Ishikawa (cell line): Measurements from ENCODE around the gene PALM3.

Experiments
- CEBPB ChIP-seq: IDR thresholded peaks from 2 replicates; pipeline ENCODE4 v1.6.1; 2012
- EP300 ChIP-seq: IDR thresholded peaks from 2 replicates; pipeline ENCODE4 v1.6.1; 2012; ENCODE audit warnings: borderline replicate concordance
- MAX ChIP-seq: IDR thresholded peaks from 2 replicates; pipeline ENCODE4 v1.6.1; 2012
- REST ChIP-seq: IDR thresholded peaks from 2 replicates; pipeline ENCODE4 v1.6.1; 2012; ENCODE audit warnings: low read depth, mild to moderate bottlenecking
- TAF1 ChIP-seq: IDR thresholded peaks from 2 replicates; pipeline ENCODE4 v1.6.1; 2012; ENCODE audit warnings: low read depth, mild to moderate bottlenecking

GRCh38 chr19:14093117-14093823, 31.4 kb upstream of the PALM3 start:
- TF ChIP-seq CEBPB: no peak
- no peak for TF ChIP-seq REST
- TF ChIP-seq EP300: no peak
- no peak for TF ChIP-seq MAX
- TF ChIP-seq TAF1: no peak
